ENCODE data around the gene SERPINA4. TPM values are rescaled to one million over a fixed set of nuclear protein-coding genes. Genes with fewer than 3 reads are reported as not detected.

Gene SERPINA4
- 1 to 10 TPM; 1.1 to 2.7 (median 1.9) TPM for polyA plus RNA-seq (ENCODE audit: insufficient read depth in 1 of 5, insufficient read length in 5 of 5, low replicate concordance in 1 of 5)
- long read RNA-seq, donor 1, result 0 reads
- long read RNA-seq, donor 2, result 0 reads
- long read RNA-seq, donor 3, result 0 reads
- long read RNA-seq, donor 4, result 0 reads
- long read RNA-seq, donor 5, result 0 reads
- long read RNA-seq, donor 6, result 0 reads
- long read RNA-seq, donor 7, result 0 reads
- long read RNA-seq, donor 8, partial matches to known transcripts, result 0 of 1 reads
- long read RNA-seq, donor 8, other reads (novel, unspliced or antisense), result 0 of 1 reads

DNA sequence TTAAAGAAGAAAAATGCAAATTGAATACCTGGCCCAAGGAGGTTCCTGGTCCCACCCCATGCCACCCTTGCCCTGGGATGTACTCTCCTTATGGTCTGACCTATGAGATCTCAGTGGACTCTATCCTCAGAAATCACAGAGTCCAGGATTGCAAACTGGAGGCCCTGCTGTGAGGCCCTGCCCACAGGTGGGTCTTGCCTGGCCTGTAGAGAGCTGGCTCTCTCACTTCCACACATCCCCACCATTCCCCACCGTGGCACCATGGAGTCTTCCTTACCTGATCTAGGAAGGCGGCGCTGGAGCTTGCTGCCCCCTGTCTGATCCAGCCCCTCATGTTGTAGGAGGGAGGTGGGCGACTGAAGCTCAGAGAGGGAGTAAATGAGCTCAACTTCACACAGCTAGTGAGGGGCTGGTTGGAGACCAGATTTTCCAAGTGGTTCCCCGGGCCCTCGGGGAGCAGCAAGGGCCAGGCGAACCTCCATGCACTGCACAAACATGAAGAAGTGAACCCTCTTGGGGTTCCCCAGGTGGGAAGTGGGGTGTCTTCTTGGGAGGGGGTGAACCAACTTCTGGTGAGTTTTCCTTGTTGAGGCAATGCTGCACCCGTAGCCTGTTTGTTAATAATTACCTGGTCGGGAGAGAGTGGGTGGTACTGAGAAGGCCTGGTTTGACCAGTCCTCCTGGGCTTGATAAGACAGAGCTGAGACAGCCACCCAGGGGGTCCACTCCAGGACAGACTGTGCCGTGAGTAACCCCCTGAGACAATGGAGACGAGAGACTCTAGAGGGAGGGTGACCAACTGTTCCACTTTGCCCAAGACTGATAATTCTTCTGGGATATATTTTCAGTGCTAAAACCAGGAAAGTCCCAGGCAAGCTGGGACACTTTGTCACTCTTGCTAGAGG lies at the start of gene SERPINA4:
Gene SERPINA4 (plus strand): TSS at position 692 of the 905 bp plus-strand sequence. CDS start 2,041 bp downstream, outside the sequence.
- no peak for DNase-seq

DNA sequence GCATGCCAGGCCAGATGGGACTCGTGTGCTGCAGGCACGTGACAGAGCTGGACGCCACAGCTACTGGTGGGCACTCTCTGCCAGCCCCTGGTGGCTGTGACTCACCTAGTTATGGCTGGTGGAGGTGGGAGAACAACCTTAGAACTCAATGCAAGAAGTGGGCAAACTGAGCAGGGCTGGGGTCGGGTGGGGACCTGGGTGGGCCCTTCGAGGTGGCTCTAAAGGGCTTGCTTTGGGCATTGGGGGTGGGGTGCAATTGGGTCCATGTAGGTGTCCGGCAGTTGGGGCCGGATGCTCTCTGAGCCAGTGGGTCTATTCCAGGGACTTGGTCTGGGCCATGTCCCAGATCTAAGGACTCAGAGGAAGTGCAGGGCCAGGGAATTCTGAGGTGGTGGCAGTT lies 46.9 kb upstream of the SERPINA4 start:
- DNase-seq, result no peak

DNA sequence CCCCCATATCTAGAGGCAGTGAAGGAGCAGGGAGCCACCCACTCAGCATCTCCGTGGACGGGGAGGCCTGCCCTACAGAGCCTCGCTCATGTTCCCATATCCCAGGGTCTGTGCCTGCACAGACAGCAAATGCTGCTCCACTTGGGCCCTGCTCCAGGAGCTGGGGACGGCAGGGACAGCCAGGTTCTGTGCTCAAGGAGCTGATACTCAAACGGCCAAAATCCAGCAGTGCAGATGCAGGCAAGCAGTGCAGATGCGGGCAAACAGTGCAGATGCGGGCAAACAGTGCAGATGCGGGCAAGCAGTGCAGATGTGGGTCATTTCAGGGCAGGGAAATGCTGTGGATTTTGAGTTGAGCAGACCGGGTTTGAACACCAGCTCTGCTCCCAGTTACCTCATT lies 45.8 kb upstream of the SERPINA4 start:
- no peak for DNase-seq

DNA sequence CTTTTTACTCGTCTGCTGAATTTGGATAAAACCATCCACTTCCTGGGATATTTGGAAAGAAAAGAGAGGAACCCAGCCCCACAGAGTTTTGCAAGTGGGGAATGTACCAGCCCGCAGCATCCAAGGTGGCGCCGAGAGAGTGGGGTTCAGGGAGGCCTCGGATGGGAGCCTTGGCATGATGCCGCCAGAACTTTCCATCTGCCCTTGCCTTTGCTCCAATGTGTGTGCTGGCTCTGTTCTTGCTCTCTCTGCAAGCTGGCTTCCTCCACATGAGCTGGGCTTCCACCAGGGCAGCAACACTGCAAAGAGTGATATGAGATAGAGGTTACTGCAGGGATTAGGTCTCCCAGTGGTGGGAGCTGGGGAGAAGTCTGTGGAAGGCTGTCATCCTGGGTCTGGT lies 45.4 kb upstream of the SERPINA4 start:
- no peak for DNase-seq

DNA sequence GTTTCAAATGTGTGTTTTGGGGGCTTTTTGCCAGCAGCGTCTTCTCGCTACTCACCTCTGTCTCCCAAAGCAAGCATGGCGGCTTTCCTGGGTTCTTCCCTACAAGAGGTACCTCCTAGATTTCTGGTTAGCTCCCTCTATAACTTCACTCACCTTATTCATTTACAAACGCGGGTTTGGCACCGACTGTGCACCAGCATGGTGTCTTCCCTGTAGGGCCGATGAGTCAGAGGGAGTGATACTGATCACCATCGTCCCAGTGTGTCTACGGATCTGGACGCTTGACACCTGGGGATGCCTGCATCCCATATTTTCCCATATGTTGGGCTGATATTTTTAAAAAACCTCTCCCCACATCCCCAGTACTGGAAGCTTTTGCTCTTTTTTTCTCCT lies 44.0 kb upstream of the SERPINA4 start:
- no peak for DNase-seq

GRCh38 chr14:94517641-94518257 lies 43.5 kb upstream of the SERPINA4 start:
- DNase-seq, result no peak

DNA sequence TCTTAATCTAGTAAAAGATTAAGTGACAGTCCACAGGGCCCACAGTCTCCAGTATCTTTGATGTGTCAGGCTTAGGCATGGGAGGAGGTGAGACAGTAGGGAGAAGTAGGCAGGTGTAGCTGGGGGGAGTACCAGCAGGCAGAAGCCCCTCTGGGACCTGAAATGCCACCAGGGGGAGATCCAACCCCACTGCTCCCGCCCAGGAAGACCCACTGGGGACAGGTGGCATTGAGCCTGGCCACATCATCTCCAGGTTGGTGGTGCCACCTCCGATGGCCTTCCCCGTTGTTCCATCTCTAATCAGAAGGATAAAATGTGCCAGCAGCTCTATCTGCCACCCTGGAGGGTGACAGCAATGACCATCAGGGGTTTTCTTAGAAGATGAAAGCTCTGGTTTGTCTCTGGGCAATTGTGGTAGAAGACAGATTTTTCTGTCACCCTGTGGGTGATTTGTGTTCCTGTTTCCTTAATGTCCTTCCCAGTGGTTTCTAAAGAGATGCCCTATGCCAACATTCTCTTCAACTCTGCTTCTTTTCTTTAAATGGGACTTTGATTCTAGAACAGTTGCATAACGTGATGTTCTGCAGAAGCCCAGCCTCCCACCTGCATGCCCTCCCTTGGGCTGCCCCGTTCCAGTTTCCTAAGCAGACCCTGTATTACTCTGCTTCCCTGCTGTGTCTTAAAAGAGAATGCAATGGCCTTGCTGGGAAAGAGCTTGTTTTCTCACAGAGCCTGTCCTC lies 39.7 kb upstream of the SERPINA4 start:
- DNase-seq, result no peak

GRCh38 chr14:94522115-94522724 lies 39.0 kb upstream of the SERPINA4 start:
- DNase-seq, result no peak

DNA sequence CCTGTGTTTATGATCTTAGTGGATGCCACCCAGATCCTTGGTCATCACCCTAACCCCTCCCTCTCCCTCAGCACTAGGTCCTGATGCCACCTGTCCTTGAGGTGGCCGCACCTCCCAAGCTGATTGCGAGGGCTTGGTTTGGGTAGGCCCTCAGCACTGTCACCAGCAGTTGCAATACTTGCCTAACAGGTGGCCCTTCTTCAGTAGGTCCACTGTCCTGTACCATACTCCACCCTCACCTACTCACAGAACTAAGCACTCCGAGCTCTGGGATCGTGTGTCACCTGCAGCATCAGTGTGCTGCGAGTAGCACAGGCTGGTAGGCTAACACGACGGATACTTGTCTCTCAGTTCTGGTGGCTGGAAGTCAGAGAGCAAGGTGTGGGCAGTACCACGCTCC lies 38.0 kb upstream of the SERPINA4 start:
- DNase-seq, result no peak

DNA sequence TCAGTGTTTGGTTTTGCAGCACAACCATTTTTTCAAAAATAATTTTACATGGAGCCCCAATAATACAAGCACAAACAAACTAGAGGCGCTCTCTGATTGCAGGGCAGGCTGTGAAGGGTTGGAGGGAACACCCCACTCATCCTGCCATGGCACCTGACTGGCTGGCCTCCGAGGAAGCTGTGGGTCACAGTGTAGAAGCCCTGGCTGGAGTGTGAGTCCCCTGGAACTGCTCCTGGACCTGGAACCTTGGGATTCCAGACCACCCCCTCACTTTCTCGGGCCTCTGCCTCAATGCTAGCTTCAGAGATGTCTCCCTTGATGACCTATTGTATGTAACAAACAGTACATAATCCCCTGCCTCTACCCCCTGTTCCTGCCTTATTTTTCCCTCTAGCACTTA lies 37.1 kb upstream of the SERPINA4 start:
- no peak for DNase-seq

DNA sequence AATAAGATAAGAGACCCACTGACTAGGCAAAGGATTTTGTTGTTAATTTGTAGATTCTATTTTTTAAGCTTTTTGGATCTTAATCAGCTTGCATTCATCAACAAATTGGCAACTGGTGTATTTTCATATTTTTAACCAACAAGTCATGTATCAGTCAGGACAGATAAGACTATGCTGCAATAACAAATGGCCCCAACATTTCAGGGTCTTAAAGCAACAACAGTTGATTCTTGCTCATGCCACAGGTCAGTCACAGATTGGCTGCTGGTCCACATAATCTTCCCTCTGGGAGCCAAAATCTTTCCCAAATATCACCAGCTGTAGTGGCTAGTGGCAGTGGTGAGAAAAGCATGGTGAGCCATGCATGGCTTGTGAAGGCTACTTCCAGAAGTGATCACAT lies 30.1 kb upstream of the SERPINA4 start:
- DNase-seq, result no peak

DNA sequence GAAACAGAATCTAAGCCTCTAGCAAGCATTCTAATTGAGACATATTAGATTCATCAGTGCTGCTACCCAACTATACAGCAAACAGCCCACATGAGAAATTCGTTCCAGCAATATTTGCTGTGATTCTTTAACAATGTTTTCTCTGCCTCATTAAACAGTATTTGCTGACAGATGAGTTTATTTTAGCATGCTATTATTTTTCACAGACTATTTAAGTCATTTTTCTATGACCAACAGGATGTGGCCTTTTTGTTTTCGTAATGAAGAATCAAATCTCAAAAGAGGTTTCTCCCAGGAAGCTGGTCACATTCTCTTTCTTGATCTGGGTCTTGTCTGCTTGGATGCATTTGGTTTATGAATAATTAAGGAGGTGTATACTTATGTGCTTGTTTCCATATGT lies 28.8 kb upstream of the SERPINA4 start:
- no peak for DNase-seq

DNA sequence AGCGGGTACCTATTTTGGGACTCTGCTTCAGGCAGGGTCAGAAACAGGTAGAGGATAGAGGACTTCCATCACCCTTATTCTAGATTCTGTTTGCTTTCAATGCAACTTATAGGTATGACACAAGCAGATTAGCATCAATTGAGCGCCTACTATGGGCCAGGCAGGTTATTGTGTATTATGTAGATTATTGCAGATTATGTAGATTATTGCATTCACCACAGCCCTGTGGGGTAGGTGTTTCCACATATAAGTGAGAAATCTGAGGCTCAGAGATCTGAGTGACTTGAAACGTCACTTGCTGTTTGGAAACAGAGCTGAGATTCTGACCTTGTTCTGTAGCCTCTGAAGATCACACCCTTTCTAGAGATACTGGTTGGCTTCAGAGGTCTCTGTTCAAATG lies 25.7 kb upstream of the SERPINA4 start:
- DNase-seq, result no peak

DNA sequence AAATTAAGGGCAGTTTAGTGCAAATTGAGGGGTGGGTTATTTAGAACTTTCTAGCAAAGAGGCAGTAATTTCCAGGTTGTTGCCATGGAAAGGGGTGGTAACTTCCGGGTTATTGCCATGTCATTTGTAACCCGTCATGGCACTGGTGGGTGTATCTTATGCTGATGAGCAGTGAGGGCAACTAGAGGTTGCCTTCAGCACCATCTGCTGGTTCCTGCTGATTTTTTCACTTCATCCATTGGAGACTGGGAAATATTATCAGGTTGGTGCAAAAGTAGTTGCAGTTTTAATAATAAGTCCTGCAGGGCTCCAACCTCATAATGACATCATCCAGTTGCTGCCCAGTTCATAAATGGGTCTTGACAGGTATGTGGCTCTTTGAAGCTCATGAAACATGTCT lies 24.4 kb upstream of the SERPINA4 start:
- no peak for DNase-seq

DNA sequence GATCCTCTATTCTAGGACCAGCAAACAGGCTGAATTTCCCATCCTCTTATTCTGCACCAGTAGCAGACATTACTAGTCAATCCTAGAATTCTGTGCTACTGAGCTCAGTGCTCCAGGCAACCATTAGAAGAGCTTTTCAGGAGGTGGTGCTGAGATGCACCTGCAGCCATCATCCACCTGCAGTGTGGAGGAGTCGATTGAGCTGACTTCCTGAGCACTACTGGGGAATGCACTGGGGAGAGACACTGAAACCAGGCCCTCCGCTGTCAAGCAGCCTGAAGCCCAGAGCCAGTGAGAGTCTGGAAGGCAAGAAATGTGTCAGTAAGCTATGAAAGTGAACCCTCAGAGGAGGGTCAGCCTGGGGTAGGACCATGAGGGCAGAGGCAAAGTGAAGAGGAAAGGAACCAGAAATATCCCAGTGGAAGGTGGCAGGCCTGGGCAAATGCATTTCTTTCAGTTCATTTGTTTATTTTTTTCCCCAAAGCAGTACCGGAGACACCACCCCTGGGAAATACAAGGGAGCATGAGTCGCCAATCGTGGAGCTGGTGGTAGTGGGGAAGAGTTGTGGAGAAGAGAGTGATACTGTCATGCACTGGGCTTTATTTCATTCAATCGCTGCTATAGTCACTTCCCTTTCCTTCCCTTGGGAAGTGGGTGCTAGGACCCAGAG lies 23.0 kb upstream of the SERPINA4 start:
- DNase-seq, result no peak

- DNase-seq, result no peak
These were observed 22.1 kb upstream of the SERPINA4 start for GRCh38 chr14:94539181-94539580.

GRCh38 chr14:94540031-94540794 lies 21.0 kb upstream of the SERPINA4 start:
- peak in 1 of 2 donors; percentile 19 for DNase-seq

DNA sequence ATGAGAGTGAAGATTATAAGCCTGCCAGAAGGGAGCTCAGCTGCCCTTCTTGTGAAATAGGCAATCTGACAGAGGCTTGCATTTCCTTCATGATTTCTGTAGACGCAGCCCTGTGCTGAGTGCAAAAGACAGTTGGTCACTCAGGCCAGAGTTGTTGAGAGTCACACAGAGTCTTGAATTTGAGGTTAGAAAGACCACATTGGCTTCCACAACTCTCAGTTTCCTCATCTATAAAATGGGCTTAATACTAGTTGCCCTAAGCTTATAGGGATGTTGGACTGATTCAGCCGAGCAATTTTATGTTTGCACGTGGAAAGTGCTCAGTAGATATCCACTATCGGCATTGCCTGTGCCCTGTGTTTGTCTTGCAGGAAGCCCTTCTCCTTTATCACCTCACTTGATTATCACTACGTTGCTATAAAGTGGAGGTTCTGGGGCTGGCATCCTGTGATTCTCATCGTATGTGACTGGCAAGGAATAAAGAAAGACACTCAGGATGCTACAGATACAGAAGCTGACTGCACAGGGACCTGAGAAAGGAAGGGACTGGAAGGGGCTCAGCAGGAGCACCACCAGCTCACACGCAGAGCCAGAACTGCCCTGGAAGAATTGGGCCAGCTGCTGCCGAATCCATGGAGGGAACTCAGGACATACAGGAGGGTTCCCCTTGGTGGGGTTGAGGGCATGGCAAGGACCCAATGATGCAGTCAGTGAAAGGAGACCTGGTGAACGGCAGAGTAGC lies 19.8 kb upstream of the SERPINA4 start:
- no peak for DNase-seq

- DNase-seq, result no peak
These were observed 19.0 kb upstream of the SERPINA4 start for GRCh38 chr14:94542111-94542810.
